CD4-positive, alpha-beta T cell treated with Interleukin-4 for 1 hour (primary cell): Measurements from ENCODE around the gene PARVB.

ENCODE experiments used
- DNase-seq, 2 donors: peaks; one replicate each; pipeline ENCODE4 v3.0.0-alpha.2; 2020 to 2022

Gene PARVB

GRCh38 chr22:44205516-44206329, 181.6 kb downstream of the PARVB start:
- no peak for DNase-seq

GRCh38 chr22:44206330-44206645, 182.2 kb downstream of the PARVB start:
- DNase-seq = no peak

DNA sequence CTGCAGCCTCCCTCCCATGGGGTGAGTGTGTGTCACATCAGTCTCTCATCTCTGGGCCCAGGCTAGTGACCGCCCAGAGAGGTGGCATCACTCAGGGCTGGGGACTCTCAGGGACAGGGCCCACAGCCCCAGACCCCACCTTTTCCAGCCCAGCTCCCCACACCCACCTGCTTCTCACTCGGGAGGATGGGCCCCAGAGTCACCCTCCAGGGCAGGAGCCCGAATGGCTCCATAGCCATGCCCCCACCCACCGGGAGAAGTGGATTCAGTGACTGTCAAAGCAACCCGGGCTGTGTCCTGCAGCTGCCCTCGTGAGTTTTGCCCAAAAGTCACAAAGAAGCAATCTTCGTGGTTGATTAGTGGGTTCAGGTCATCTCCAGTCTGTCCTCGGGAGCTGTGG, 182.6 kb downstream of the PARVB start:
- DNase-seq = no peak

- DNase-seq = no peak
Measured at GRCh38 chr22:44207173-44207980, 183.3 kb downstream of the PARVB start.

- no peak for DNase-seq
Measured at GRCh38 chr22:44207981-44208317, 183.8 kb downstream of the PARVB start.

DNA sequence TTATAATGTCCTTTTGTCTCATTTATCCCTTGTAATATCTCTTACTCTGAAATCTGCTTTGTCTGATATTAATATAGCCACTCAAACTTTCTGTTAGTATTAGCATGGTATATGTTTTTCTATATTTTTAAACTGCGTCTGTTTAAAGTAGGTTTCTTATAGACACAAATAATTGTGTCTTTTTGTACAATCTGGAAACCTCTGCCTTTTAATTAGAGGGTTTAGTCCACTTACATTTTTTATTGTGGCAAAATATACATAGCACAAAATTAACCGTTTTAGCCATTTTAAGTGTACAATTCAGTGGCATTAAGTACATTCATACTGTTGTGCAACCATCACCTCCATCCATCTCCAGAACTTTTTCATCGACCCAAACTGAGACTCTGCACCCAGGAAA, 185.2 kb downstream of the PARVB start:
- DNase-seq = no peak

- no peak for DNase-seq
Measured at GRCh38 chr22:44210722-44211121, 186.6 kb downstream of the PARVB start.

- no peak for DNase-seq
Measured at GRCh38 chr22:44211256-44211945, 187.3 kb downstream of the PARVB start.

- DNase-seq = no peak
Measured at GRCh38 chr22:44211946-44212930, 188.1 kb downstream of the PARVB start.

DNA sequence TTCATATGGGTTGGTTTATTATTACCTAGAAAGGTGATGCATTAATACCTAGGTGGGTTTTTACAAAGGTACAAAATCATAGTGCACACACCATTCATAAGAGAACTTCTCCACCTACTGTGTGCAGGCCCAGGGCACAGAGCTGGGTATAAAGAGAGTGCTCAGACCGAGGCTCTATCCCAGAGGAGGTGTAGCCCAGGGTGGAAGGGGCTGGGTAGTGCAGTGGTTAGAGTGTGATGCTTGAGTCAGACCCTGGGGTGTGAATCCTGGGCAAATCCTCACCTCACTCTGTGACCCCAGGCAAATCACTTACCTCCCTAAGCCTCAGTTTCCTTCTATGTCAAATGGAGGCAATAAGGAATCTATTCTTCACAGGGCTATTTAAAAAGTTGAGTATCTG, 188.8 kb downstream of the PARVB start:
- DNase-seq = no peak

- no peak for DNase-seq
Measured at GRCh38 chr22:44213489-44214043, 189.5 kb downstream of the PARVB start.

DNA sequence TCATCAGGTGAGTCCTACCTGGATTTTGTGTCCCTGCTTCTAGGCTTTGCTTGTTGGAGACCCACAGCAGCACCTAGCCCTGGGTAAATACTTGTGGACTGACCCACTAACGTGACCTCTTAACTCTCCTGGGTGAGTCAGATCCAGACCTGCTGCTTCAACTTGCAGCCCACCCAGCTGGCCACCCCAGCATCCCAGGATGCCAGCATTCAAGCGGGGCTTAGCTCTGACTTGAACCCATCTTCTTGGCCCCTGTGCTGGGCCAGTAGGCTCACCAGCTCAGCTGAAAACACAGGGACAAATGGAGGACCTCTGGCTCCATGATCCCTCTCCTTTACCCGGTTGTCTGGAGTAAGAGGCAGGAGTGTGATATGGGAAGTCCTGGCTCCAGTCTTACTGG, 190.1 kb downstream of the PARVB start:
- no peak for DNase-seq

- no peak for DNase-seq
Measured at GRCh38 chr22:44214764-44215163, 190.7 kb downstream of the PARVB start.

DNA sequence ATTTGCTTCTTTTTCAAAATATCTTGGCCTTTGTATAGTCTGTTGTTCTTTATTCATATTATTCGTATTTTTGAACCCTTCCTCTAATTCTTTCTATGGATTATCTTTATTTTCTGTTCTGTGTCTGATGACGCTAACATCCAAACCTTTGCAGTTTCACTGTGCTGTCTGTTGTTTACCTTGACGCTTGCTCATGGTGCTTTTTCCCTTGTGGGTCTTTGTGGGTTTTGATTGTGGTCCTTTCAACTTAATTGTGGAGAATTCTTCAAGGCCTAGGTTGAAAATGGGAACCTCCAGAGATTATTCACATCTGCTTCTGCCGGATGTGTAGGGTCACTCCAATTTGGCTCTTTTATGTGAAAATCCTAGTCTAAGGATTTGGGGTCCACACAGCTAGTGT, 191.2 kb downstream of the PARVB start:
- no peak for DNase-seq

GRCh38 chr22:44217346-44217745, 193.2 kb downstream of the PARVB start:
- no peak for DNase-seq

DNA sequence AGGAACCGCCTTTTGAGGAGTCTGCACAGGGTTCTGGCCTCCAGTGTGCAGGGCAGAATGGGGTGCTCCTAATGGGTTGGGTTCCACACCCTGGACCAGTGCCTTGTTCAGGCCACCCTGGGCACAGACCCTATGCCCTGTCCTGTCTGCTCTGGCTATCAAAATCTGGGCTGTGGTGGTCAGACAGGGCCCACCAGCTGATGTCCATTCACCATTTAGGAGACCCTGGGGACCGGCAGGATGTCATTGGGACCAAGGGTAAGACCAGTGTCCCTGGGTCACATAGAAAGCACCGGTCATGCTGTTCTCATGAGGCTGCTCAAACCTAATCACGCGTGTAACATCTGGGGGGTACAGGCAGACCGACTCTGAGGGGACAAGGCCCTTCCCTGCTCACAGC, 194.0 kb downstream of the PARVB start:
- DNase-seq = no peak

DNA sequence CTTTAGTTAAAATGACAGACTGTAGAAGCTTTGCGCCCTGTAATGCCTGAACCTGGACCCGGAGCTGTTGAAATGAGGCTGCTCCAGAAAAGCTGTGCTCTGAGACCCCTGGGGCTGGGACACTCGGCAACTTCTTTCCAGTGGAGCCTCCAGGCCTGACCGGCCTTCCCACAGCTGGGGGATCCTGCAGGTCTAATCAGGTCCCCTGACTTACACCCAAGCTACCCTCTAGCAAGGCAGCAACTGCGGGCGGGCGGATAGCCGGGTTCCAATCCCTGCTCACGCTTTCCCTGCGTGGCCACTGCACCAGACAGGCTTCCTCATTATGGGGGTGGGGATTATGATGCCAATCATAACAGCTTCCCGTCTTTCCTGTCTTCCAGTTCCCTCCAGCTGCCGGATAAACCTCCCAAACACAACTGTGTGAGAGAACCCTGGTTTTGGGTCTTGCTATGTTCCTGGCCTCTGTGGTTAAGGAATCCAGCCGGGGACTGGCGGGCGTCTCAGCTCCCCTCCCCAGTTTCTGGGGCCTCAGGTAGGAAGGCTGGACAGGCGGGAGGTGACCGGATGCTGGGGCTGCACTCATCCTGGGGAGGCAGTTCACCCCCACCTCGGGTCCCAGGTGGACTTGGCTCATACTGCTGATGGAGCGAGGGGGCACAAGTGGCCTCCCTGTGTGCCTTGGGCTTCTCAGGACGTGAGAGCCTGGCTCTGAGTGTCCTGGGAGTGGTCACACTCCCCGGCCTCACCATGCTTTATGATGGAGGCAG, 195.2 kb downstream of the PARVB start:
- DNase-seq = no peak

- DNase-seq = no peak
Measured at GRCh38 chr22:44220727-44221680, 196.9 kb downstream of the PARVB start.

- no peak for DNase-seq
Measured at GRCh38 chr22:44221710-44222475, 197.8 kb downstream of the PARVB start.
